Type B pancreatic cell (in vitro differentiated cells): ENCODE data around the gene CYP1A2. TPM values are rescaled to one million over a fixed set of nuclear protein-coding genes. Genes with fewer than 3 reads are reported as not detected.

Experiments used
- DNase-seq: peaks from one replicate; pipeline ENCODE4 v3.0.0; 2021; ENCODE audit warnings: mixed read lengths; ENCODE audit not compliant: unreplicated experiment; ENCODE audit errors: extremely low spot score
- H3K27ac Mint-ChIP-seq: 2 replicates; pipeline ENCODE4 v1.8.0; 2021; ENCODE audit warnings: mild to moderate bottlenecking, mixed read lengths
- H3K27me3 Mint-ChIP-seq: 2 replicates; pipeline ENCODE4 v1.8.0; 2021; ENCODE audit warnings: mixed read lengths
- H3K36me3 Mint-ChIP-seq: 2 replicates; pipeline ENCODE4 v1.8.0; 2021; ENCODE audit warnings: mixed read lengths
- H3K4me1 Mint-ChIP-seq: one replicate; pipeline ENCODE4 v1.8.0; 2021; ENCODE audit warnings: mixed read lengths; ENCODE audit not compliant: unreplicated experiment
- H3K4me3 Mint-ChIP-seq: 2 replicates; pipeline ENCODE4 v1.8.0; 2021; ENCODE audit warnings: mild to moderate bottlenecking, mixed read lengths
- H3K9me3 Mint-ChIP-seq: 2 replicates; pipeline ENCODE4 v1.8.0; 2021; ENCODE audit warnings: mixed read lengths
- microRNA-seq: library from miRNA; unstranded; fragments of <30 nt; microRNA quantifications from one replicate; pipeline ENCODE4, GENCODE V29; 2020
- total RNA-seq: library from RNA; stranded (reverse); gene quantifications from 2 replicates; pipeline ENCODE4 v1.2.1, GENCODE V29; 2021; ENCODE audit warnings: low replicate concordance
- TF ChIP-seq, protein P1 (sequence below): fragments of 200-600 bp; sonication (generic); conservative IDR thresholded peaks from 2 replicates; pipeline ENCODE4 v1.5.0; 2021; ENCODE audit warnings: antibody characterized with exemption, mild to moderate bottlenecking

CYP1A2 gene
- total RNA-seq, 1 donor from 2014 or later: not detected

DNA sequence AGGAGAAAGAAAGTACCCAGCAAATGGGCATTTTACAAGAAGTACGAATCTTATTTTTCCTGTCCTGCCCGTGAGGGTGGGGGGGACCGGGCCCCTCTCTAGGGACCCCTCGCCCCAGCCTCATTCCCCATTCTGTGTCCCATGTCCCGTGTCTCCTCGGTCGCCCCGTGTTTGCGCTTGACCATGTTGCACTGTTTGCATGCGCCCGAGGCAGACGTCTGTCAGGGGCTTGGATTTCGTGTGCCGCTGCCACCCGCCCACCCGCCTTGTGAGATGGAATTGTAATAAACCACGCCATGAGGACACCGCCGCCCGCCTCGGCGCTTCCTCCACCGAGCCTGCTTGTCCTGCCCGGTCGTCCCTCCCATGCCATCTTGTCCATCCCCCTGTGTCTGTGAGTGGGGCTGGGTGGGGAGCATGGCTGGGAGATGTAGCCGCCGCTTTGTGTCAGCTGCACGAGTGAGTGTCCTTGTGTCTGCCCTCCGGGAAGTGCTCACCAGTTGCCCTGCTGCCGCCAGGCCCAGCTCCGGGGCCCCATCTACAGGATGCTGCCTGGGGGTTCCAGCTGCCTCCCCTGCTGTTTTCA is 54.3 kb downstream of the CYP1A2 start:
- Mint-ChIP-seq H3K9me3 (no peaks in the 10 kb centered on the region), H3K27me3 (no peaks in the 10 kb centered on the region), H3K4me1 (no peaks in the 10 kb centered on the region), H3K27ac (no peak overlapping the region), H3K36me3 (peaks cover 10% of the 10 kb centered on the region), H3K4me3 (no peak overlapping the region)
- no peak for DNase-seq
- TF ChIP-seq, protein P1, sequence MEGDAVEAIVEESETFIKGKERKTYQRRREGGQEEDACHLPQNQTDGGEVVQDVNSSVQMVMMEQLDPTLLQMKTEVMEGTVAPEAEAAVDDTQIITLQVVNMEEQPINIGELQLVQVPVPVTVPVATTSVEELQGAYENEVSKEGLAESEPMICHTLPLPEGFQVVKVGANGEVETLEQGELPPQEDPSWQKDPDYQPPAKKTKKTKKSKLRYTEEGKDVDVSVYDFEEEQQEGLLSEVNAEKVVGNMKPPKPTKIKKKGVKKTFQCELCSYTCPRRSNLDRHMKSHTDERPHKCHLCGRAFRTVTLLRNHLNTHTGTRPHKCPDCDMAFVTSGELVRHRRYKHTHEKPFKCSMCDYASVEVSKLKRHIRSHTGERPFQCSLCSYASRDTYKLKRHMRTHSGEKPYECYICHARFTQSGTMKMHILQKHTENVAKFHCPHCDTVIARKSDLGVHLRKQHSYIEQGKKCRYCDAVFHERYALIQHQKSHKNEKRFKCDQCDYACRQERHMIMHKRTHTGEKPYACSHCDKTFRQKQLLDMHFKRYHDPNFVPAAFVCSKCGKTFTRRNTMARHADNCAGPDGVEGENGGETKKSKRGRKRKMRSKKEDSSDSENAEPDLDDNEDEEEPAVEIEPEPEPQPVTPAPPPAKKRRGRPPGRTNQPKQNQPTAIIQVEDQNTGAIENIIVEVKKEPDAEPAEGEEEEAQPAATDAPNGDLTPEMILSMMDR: no peak

DNA sequence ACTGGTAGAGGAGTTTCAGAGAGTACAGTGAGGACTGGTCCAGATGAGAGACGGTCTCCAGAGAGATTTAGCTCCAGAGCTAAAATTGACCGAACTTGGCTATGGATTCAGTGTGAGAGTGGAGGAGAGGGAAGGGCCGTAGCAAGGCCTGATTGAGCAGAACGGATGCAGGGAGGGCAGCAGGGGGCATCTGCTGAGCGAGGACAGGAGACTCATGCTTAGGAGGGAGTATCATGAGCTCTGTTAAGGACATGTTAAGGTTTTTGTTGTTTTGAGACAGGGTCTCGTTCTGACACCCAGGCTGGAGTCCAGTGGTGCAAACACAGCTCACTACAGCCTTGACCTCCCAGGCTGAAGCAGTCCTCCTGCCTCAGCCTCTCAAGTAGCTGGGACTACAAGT is 56.3 kb downstream of the CYP1A2 start:
- DNase-seq: no peak
- H3K4me1 Mint-ChIP-seq: no peaks in the 10 kb centered on the region
- TF ChIP-seq, protein P1: no peak
- peaks cover 10% of the 10 kb centered on the region for H3K36me3 Mint-ChIP-seq
- H3K9me3 Mint-ChIP-seq: no peaks in the 10 kb centered on the region
- no peak overlapping the region for H3K27ac Mint-ChIP-seq
- no peaks in the 10 kb centered on the region for H3K27me3 Mint-ChIP-seq
- no peak overlapping the region for H3K4me3 Mint-ChIP-seq

Small RNA genes within 50 kb of the gene (microRNA-seq; reads per million reads assigned to microRNA genes)
- not detected for gene MIR4513

Other genes with a start within 250 kb of the CYP1A2 start
- gene ARID3B, start 207.6 kb upstream of the CYP1A2 start, total RNA-seq: 25.8 and 28.8 TPM in 2 replicates
- gene CLK3, start 133.0 kb upstream of the CYP1A2 start, total RNA-seq: 73.6 and 76.5 TPM in 2 replicates
- gene EDC3, start 52.8 kb upstream of the CYP1A2 start, total RNA-seq: 72.3 and 105 TPM in 2 replicates
- gene CYP1A1, start 23.3 kb upstream of the CYP1A2 start, total RNA-seq: 189 and 410 TPM in 2 replicates
- 77.4 and 102 TPM in 2 replicates for gene CSK, start 33.2 kb downstream of the CYP1A2 start, total RNA-seq
- not detected in 2 replicates for gene LMAN1L, start 64.0 kb downstream of the CYP1A2 start, total RNA-seq
- gene CPLX3, start 77.8 kb downstream of the CYP1A2 start, total RNA-seq: not detected in 2 replicates
- gene ULK3, start 94.3 kb downstream of the CYP1A2 start, total RNA-seq: 44.9 and 46.4 TPM in 2 replicates
- 58.0 and 100 TPM in 2 replicates for gene SCAMP2, start 124.5 kb downstream of the CYP1A2 start, total RNA-seq
- gene MPI, start 141.2 kb downstream of the CYP1A2 start, total RNA-seq: 32.7 and 50.3 TPM in 2 replicates
- gene FAM219B, start 158.0 kb downstream of the CYP1A2 start, total RNA-seq: 112 and 117 TPM in 2 replicates
- gene COX5A, start 189.2 kb downstream of the CYP1A2 start, total RNA-seq: 248 and 307 TPM in 2 replicates
- 9.9 and 11.3 TPM in 2 replicates for gene RPP25, start 207.9 kb downstream of the CYP1A2 start, total RNA-seq
- gene SCAMP5, start 246.7 kb downstream of the CYP1A2 start, total RNA-seq: 38.1 and 41.8 TPM in 2 replicates